ENCODE results near the gene RSPO1.

RSPO1 gene

DNA sequence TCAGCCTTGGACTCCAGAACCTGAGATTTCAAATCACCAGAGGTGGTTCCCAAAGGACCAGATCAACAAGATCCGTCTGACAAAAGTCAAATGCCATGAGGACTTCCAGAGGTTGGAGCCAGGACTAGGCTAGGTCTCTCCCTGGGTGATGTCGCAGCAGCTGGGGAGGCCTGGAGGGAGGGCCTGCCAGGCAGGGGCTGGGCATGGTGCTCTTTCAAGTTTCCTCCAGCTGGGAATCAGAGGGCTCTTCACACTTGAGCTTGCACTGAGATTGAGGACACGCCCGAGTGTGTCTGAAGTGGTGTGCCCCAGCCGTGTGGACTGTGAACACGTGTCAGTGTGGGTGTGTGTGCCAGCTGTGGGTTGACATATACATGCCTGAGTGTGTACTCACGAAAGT is 21.3 kb upstream of the RSPO1 start:
- DNase-seq: no peak

DNA sequence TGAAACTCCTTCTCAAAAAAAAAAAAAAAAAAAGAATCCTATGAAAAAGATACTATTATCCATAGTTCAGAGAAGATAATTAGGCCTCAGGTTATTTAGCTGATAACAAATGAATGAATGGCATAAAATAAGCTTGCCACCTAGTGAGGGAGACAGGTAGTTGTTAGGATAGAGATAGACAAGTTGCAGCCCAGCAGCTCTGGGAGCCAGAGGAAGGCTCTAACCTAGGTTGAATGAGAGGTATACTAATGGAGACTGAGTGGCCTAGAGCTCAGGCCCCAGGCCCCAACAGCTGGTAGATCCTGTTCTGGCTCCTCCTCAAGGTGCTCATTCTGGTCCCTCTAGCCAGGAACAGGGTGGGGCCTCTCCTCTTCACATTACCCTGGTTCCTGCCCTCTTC is 20.6 kb upstream of the RSPO1 start:
- DNase-seq: no peak

DNA sequence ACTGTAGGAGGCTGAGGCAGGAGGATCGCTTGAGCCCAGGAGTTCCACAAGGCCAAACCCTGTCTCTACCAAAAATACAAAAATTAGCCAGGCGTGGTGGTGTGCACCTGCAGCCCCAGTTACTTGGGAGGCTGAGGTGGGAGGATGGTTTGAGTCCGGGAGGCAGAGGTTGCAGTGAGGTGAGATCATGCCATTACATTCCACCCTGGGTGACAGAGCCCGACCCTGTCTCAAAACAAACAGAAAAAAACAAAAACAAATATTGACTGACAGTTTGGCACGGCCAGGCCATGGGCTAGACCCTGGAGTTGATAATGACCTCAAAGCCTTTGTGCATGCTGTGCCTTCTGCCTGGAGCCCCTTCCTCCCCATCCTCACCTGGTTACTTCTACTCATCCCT is 19.2 kb upstream of the RSPO1 start:
- DNase-seq: no peak

- no peak for DNase-seq
Measured at GRCh38 chr1:37652976-37653375, 18.3 kb upstream of the RSPO1 start.

- no peak for DNase-seq
Measured at GRCh38 chr1:37651803-37652202, 17.1 kb upstream of the RSPO1 start.

- no peak for DNase-seq
Measured at GRCh38 chr1:37650721-37651120, 16.0 kb upstream of the RSPO1 start.

GRCh38 chr1:37650173-37650572 is 15.5 kb upstream of the RSPO1 start:
- DNase-seq: no peak

GRCh38 chr1:37647281-37647680 is 12.6 kb upstream of the RSPO1 start:
- DNase-seq: no peak

DNA sequence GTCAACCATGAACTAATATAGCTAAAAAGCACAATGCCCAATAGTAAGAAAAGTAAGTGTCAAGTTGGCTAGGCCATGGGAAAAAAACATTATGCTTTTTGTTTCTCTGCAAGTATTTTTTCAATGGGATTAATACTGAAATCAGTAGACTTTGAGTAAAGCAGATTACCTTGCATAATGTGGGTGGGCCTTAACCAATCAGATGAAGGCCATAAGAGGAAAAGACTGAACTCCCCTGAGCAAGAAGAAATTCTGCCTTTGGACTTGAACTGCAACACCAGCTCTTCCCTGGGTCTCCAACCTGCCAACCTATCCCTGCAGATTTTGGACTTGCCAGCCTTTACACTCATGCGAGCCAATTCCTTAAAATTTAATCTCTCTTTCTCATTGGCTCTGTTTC is 6.4 kb upstream of the RSPO1 start:
- DNase-seq: no peak

DNA sequence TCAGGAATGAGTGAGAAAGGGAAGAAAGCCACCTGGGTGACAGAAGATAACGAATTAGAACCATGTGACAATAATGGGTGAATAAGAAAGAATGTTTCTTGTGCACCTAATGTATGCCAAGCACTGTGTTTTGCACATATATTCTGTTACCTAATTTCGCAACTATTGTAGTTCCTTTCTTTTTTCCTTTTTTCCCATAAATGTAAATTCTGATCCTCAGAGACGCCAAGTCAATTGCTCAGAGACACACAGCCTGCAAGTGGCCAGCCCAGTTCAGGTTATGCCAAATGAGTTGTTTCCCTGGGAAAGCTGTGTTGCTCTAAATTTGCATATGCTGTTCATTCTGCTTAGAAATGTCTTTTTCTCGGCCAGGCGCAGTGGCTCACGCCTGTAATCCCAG is 1.7 kb upstream of the RSPO1 start:
- DNase-seq: no peak

- no peak for DNase-seq
Measured at GRCh38 chr1:37634992-37635902, 555 bp upstream of the RSPO1 start.

DNA sequence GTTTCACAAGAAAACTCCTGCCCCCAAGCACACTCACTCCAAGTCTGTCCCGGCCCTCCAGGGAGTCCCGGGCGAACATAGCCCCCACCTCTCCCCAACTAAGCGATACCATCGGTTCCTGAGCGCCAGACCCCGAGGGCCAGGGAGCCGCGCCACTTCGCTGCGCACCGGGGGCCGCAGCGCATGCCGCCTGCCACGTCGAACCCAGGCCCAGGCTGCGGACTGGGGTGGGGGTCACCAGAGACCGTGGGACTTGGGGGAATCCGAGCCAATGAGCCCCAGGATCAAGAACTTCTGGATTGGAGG is 801 bp downstream of the RSPO1 start:
- DNase-seq: no peak

DNA sequence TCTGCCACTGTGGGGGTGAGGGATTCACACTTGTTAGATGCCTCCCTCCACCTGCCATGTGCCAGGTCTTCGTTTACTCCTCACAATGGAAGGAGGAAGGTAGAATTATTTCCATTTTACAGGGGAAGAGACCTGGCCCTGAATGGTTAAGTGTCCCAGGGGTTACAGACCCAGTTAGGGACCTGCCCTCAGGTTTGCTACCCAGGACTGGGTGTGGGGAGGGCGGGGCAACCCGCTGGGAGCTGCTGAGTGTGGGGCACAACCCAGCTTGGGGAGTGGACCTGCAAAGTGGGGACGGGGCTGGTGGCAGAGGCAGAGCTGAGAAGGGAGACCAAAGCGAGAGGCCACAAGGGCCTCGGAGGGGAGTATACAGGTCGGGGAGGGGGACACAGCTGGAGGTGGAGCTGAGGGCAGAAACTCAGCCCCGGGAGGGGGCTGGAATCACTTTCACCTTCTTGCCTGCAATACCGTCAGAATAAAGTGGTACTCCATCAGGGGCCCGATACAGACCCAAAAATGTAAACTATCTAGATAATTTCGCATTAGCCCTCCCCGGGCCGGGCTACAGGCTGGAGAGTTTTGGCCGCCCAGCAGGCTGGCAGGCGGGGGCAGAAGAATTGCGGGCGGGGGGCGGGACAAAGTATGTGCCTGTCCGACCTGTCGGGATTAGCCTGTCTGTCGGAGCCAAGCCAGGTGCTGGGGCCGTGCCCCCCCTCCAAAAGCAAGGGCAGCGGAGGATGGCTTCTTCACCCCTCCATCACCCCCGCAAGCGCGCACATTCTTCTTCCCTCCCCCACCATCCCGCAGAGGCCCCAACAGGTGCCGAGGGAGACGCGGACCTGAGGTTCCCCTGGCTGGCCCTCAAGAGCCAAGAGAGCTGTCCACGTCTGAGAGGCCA is 1.4 kb downstream of the RSPO1 start:
- DNase-seq: no peak

DNA sequence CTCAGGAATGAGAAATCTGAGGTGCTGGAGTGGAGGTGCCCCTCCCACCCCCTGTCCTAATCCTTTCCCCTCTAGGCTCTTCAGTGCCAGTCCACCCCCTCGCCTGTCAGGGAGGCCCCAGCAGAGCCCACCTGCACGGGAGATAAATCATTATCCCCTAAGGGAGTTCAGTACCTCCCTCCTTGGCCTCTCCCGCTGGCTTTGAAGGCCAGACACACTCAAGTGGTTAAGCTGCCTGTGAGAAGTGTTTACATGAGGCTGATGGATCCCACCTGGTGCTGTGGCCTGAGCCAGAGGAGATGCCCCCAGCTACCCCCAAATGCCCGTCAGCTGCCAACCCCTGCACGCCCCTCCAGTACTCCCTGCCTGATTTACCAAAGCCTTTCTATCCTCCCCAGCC is 3.7 kb downstream of the RSPO1 start:
- no peak for DNase-seq

DNA sequence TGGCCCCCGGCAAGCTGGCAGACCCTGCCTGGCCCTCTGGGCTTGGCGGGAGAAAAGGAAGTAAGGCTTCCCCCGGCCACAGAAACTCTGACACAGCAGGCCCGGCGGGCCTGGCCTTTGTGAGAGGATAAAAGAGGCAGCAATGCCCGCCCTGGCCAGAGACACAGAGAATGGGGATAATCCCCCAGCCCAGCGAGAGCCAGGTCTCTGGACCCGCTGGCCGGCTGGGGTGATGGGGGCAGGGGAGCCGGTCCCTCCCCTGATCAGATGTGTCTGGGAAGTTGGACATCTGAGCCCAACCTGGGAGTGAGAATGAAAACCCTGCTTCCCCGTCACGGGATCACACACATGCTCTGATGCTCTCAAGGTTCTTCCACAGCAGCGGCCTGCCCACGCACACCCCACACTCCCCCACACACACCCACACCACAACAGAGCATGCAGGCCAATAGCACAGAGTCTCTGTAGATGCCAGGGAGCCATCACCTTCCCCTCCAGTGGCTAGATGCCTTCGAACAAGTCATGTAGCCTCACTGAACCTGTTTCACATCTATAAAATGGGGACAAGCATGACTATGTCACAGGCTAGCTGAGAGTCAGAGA is 4.2 kb downstream of the RSPO1 start:
- no peak for DNase-seq

DNA sequence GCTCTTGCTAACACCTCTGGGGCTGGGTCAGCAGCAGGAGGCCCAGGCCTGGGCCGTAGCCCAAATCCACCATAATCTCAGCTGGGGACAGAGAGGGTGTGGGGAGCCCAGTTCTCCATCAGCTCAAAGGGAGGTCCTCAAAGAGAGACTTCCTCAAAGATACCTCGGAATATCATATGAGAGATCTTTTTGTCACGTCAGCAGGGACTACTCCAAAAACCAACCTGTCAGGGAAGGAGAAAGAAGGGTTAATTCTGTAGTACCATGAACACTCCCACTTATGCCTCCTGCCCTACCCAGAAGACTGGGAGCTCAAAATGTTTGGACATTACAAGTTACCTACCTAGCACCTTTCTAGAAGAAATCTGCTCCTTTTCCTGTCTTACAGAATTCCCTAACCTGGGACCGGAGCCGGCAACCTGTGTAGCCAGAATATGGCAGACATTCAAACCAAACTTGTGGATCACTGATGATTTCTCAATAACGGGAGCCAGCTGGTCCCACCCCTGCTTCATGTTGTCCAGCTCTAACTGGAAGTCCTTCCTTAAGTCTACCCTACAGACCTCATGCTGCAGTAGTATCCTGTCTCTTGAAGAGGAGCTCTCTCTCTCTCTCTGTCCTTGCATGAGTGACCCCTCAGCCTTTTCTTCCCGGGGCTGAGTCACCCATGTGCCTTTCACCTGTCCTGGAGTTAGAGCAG is 4.8 kb downstream of the RSPO1 start:
- DNase-seq: no peak

GRCh38 chr1:37629008-37629407 is 5.7 kb downstream of the RSPO1 start:
- no peak for DNase-seq

DNA sequence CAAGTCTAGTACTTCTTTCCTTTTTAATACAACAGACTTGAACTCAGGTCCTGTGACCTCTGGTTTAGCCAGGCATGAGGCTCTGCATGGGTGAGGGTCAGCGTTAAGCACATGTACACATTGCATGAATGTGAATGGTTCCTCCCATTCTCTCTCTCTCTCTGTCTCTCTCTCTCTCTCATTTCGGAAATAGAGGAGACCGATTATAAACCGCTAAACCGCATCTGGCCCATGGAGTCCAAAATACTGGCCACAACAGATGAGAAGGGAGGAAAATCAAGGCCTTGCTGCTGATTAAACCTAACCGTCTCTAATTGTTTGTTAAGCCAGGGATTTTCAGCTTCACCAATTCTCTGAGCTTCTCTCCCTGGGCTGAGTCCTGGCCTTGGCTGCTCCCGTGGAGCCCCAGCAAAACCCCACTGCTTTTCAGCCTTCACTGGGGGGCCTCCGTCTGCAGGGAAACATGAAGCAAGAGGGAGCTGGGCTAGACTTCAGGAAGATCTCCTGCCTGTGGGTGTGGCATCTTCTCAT is 6.6 kb downstream of the RSPO1 start:
- no peak for DNase-seq

DNA sequence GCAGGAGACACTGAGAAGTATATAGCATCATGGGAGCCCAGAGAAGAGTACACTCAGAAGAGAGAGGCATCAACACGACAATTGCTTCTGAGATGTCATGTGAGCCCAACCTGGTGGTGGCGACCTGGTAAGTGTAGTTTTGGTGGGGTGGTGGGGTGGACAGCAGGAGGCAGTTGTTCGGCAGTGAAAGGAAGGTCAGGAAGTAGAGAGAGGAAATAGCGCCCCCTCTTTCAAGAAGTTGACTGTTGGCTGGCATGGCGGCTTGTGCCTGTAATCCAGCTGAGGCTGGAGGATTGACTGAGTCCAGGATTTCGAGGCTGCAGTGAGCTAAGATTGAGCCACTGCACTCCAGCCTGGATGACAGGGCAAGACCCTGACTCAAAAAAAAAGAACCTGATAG is 12.6 kb downstream of the RSPO1 start:
- no peak for DNase-seq

DNA sequence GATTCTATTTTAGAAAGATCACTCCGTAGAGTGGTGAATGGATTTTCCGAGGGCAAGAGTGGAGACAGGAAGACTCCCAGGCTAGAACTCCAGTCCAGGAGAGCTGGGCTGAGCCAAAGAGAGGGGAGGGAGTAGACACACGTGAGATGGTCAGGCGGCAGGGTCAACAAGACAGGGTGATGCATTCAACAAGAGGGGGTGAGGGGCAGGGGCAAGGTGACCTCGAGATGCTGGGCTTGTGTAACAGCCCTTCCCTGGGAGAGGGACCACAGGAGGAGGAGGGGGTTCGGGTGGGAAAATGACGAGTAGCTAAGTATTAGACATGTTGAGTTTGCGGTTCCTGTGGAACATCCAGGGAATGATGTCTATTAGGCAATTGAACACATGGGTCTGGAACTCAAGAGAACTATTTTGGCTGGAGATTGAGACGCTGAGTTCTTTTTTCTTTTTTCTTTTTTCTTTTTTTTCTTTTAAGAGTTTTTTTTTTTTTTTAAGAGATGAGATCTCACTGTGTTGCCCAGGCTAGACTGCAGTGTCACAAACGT is 13.3 kb downstream of the RSPO1 start:
- no peak for DNase-seq

- no peak for DNase-seq
Measured at GRCh38 chr1:37620707-37621106, 14.0 kb downstream of the RSPO1 start.

DNA sequence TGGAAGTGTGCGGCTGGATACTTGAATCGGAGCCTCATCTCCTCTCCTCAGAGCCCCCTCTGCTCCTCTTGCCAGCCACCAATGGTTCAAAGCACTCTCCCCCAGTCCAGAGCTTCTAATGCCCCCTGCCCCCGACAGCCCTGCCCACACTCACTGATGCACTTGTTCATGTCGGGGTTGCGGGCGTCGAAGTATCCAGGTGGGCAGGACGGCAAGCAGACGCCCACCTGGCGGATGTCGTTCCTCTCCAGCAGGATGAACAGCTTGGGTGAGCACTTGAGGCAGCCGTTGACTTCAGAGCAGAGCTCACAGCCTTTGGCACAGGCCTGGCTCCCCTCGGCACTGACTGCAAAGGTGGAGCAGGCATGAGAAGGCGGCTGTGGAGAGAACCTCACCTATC is 18.4 kb downstream of the RSPO1 start:
- DNase-seq: no peak

Measured in C1 segment of cervical spinal cord (tissue), 14 donors.